Epithelial cell of proximal tubule (primary cell): ENCODE measurements around the gene SSTR4. TPM values are rescaled to one million over a fixed set of nuclear protein-coding genes. Genes with fewer than 3 reads are reported as not detected.
A peak's percentile ranks its signal among the peaks of the same experiment; 100 is the strongest.

Experiments
- DNase-seq: peaks from one replicate; pipeline ENCODE4 v3.0.0-alpha.2; 2011; ENCODE audit warnings: low read depth
- H3K4me3 ChIP-seq: 2 replicates; pipeline ENCODE4 v1.5.1; 2011; ENCODE audit warnings: low read depth, mild to moderate bottlenecking, low read length
- total RNA-seq: library from RNA; depleted of rRNA; stranded (reverse); fragments of >200 nt; gene quantifications from 2 replicates; pipeline ENCODE4 v1.2.3, GENCODE V29; 2015
- TF ChIP-seq, protein P1 (sequence below): conservative IDR thresholded peaks from 2 replicates; pipeline ENCODE4 v1.5.1; 2012; ENCODE audit warnings: low read depth, mild to moderate bottlenecking, low read length

The SSTR4 gene
- total RNA-seq, 1 donor from 2014 or later = not detected

- TF ChIP-seq, protein P1, sequence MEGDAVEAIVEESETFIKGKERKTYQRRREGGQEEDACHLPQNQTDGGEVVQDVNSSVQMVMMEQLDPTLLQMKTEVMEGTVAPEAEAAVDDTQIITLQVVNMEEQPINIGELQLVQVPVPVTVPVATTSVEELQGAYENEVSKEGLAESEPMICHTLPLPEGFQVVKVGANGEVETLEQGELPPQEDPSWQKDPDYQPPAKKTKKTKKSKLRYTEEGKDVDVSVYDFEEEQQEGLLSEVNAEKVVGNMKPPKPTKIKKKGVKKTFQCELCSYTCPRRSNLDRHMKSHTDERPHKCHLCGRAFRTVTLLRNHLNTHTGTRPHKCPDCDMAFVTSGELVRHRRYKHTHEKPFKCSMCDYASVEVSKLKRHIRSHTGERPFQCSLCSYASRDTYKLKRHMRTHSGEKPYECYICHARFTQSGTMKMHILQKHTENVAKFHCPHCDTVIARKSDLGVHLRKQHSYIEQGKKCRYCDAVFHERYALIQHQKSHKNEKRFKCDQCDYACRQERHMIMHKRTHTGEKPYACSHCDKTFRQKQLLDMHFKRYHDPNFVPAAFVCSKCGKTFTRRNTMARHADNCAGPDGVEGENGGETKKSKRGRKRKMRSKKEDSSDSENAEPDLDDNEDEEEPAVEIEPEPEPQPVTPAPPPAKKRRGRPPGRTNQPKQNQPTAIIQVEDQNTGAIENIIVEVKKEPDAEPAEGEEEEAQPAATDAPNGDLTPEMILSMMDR = no peak
- DNase-seq = no peak
- H3K4me3 ChIP-seq = no peak overlapping the region
These were observed 17.8 kb downstream of the SSTR4 start for GRCh38 chr20:23052904-23053303.

- TF ChIP-seq, protein P1 = peak; percentile 51
- H3K4me3 ChIP-seq = no peak overlapping the region
- DNase-seq = no peak
These were observed 23.1 kb downstream of the SSTR4 start for GRCh38 chr20:23058240-23058639.

DNA sequence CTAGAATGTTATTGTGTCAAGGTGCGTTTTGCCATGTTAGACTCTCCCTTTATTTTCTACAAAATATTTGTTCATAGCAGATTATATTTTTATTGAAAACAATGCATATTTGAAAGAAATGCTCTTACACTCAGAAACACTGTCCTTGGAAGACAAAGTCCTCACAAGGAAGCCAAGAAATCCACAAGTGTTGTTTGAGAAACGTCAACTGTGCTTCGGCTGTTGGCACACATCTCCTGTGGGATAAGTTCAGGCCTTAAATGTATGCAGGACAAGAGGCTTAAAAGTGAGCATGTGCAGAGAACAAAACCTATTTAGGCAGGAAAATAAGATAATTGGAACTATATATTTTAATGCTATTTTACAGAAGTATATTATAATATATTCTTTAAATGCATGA, 23.9 kb downstream of the SSTR4 start:
- TF ChIP-seq, protein P1 = no peak
- H3K4me3 ChIP-seq = no peak overlapping the region

GRCh38 chr20:23059846-23060245, 24.7 kb downstream of the SSTR4 start:
- no peak overlapping the region for H3K4me3 ChIP-seq
- no peak for DNase-seq
- TF ChIP-seq, protein P1 = no peak

More for the DNA sequence above, 23.9 kb downstream of the SSTR4 start:
- DNase-seq = no peak

DNA sequence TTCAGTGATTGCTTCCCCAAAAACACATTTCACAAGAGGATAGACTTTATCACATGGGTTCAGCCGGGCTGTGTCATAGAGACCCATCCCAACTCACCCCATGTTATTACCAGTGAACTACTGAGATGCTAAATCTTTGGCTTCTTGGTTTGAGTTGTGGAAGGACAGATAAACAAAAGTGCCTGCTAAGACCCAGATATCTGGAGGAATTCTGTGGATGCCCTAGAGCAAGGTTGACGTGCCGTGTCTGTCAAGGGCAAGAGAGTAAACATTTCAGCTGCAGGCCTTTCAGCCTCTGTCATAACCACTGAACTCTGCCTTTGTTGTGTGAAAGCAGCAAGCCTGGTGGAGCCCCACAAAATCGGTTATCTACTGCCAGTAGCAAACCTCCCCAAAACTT, 25.5 kb downstream of the SSTR4 start:
- no peak overlapping the region for H3K4me3 ChIP-seq
- TF ChIP-seq, protein P1 = no peak
- DNase-seq = no peak

- TF ChIP-seq, protein P1 = no peak
- DNase-seq = no peak
- no peak overlapping the region for H3K4me3 ChIP-seq
These were observed 26.1 kb downstream of the SSTR4 start for GRCh38 chr20:23061262-23061661.

- H3K4me3 ChIP-seq = no peak overlapping the region
- TF ChIP-seq, protein P1 = peak; percentile 52
- no peak for DNase-seq
These were observed 26.8 kb downstream of the SSTR4 start for GRCh38 chr20:23061734-23062561.
